Adrenal gland (tissue), 5 donors: ENCODE results near the gene C16orf89.
"Not testable (repeated sequence)": the region's sequence is repeated elsewhere in the genome, so short reads cannot be mapped to it uniquely, and the experiment has no call there.

Source experiments
- CTCF ChIP-seq, 6 experiments: fragments of 450-650 bp in 4 of 6; fragments of 200-600 bp in 2 of 6; sonication (generic) in 1 of 6; IDR thresholded peaks; 1 replicate in 5 of 6; 2 replicates in 1 of 6; pipeline versions ENCODE4 v1.5.1 to v1.8.0; 2016 to 2021; ENCODE audit warnings: antibody characterized with exemption in 6 of 6, mild to moderate bottlenecking in 2 of 6, moderate library complexity in 1 of 6
- POLR2A ChIP-seq, 2 donors: fragments of 450-650 bp; IDR thresholded peaks; one replicate each; pipeline ENCODE4 v1.6.1; 2017; ENCODE audit warnings: antibody characterized with exemption in 2 of 2, mild to moderate bottlenecking in 2 of 2, moderate library complexity in 1 of 2
- donor health status: DM: no; HTN: no; CAD: no.

DNA sequence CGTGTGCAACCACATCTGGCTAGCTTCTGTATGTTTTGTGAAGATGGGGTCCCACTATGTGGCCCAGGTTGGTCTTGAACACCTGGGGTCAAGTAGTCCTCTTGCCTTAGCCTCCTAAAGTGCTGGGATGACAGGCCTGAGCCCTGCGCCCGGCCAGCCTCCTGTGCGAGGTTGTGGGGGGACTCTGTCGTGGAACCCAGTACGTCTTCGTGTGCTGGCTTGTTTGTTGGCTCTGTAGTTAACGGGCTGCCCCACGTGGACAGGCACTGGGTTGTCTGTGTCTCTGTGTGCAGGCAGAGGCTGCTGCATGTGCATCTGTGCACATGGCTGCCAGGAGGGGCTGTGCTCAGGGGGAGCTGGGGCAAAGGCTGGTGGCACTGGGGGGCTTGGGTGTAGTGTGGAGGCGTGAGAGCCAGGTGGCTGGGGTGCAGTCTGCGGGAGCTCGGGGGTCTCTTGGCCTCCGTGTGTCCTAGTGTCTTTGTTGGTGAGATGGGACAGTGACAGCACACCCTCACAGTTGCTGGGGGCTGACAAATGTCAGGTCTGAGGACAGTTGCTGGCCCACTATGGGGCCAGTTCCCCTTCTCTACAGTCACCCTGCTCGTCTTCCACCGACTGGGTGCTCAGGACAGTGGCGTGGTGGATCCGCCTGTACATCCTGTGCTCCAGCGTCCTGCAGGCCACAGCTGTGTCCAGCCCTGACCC is 22.5 kb upstream of the C16orf89 start:
- TF ChIP-seq CTCF, POLR2A (IDR thresholded peaks at IDR 0.05): not testable (repeated sequence)
